Pancreas (tissue), 10 donors: ENCODE results near the gene IFT81. TPM values are rescaled to one million over a fixed set of nuclear protein-coding genes. Genes with fewer than 3 reads are reported as not detected.

Experiments used
- ATAC-seq, 4 donors: fragments of 200-7000 bp; cut with Tn5 transposase; one replicate each; pipeline versions ENCODE4 v1.8.0 to v1.9.1; 2020; ENCODE audit warnings: mild to moderate bottlenecking in 4 of 4, moderate library complexity in 4 of 4
- DNase-seq, 6 donors: peaks; one replicate each; pipeline ENCODE4 v3.0.0-alpha.2; 2020
- FAIRE-seq: peaks from 2 replicates; lab custom pipeline; 2012; peaks lifted over from hg19 to GRCh38; lab: Jason Lieb, UNC
- H3K27ac ChIP-seq, 4 donors: fragments of 200-600 bp; sonication (generic); 1 replicate in 3 of 4; 2 replicates in 1 of 4; pipeline versions ENCODE4 v1.5.0 to v1.8.0; 2020
- H3K27me3 ChIP-seq, 4 donors: fragments of 200-600 bp; one replicate each; pipeline ENCODE4 v1.8.0; 2021
- H3K36me3 ChIP-seq, 3 donors: fragments of 200-600 bp; sonication (generic) in 1 of 3; one replicate each; pipeline versions ENCODE4 v1.5.0 to v1.8.0; 2020 to 2021
- H3K4me1 ChIP-seq, 3 donors: fragments of 200-600 bp; one replicate each; pipeline ENCODE4 v1.8.0; 2021
- H3K4me3 ChIP-seq, 4 donors: fragments of 200-600 bp; sonication (generic) in 2 of 4; one replicate each; pipeline versions ENCODE4 v1.5.0 to v1.8.0; 2020 to 2021
- H3K9me3 ChIP-seq, 4 donors: fragments of 200-600 bp; one replicate each; pipeline ENCODE4 v1.8.0; 2021
- CTCF ChIP-seq, 4 donors: fragments of 200-600 bp; sonication (generic) in 3 of 4; IDR thresholded peaks; one replicate each; pipeline versions ENCODE4 v1.5.0 to v1.8.0; 2021; ENCODE audit warnings: antibody characterized with exemption in 4 of 4
- WGBS, 2 donors: extraction: QIAGEN DNeasy Blood & Tissue Kit; methylation state at CpG; one replicate each; pipeline ENCODE4 v1.1.7; 2013; 5-methylcytosine and 5-hydroxymethylcytosine counted together
- intact Hi-C, 3 donors: fragments of 100-400 bp; cut with DNase I; formaldehyde crosslinking; loops; one replicate each; pipeline versions ENCODE4 v1.11.1 to v1.14.2; 2022
- polyA plus RNA-seq, 2 donors: library from polyadenylated mRNA; stranded (reverse); fragments of 200-250 nt; gene quantifications; one replicate each; pipeline ENCODE4 v1.2.3, GENCODE V29; 2013
- total RNA-seq, 6 donors: library from RNA; stranded (reverse); fragmentation: NEBNext Ultra II Directional in 4 of 6; extraction: Animal tissue kit (Norgen Biotek cat#: 25700) in 4 of 6; gene quantifications; one replicate each; pipeline versions ENCODE4 v1.2.1 to v1.2.4, GENCODE V29; 2021 to 2023
- donor health status: healthy with polysubstance abuse.
- donor health status: DM: no; HTN: no; CAD: no; lungs with moderate emphysema.
- donor health status: DM: no; HTN: no; CAD: no.
- donor health status: control.
- donor health status: control.
- donor health status: Bipolar disorder and iron deficiency.
- donor health status: DM: yes; HTN: yes; CAD: no.
- donor health status: DM: no; HTN: no; CAD: no.
- donor health status: DM: no; HTN: no; CAD: no.
- donor health status: DM: yes; HTN: yes; CAD: no.

Gene IFT81
- total and polyA plus RNA-seq, 8 donors, result 2.1 to 7.2 (median 3.4) TPM

GRCh38 chr12:110229409-110229808, 105.3 kb downstream of the IFT81 start:
- intact Hi-C loops, result no loop called here
- WGBS, 2 donors, result 92% methylated on average over 4 of the region's 4 CpGs
- Histone ChIP-seq H3K36me3 (no peaks in the 10 kb centered on the region), H3K4me1 (peaks cover 3 to 12% (median 9%) of the 10 kb centered on the region in 3 donors), H3K27ac (no peak overlapping the region), H3K9me3 (no peaks in the 10 kb centered on the region), H3K4me3 (no peak overlapping the region), H3K27me3 (no peaks in the 10 kb centered on the region)
- ATAC-seq (no peak), FAIRE-seq (no peak), DNase-seq (no peak)
- TF ChIP-seq CTCF (IDR thresholded peaks at IDR 0.05), result no peak

- no peaks in the 10 kb centered on the region for H3K27me3 ChIP-seq
- 55 to 56% methylated on average over 1 of the region's 1 CpG for WGBS, 2 donors
- ATAC-seq, result no peak
- intact Hi-C loops, result no loop called here
- TF ChIP-seq CTCF (IDR thresholded peaks at IDR 0.05), result no peak
- H3K36me3 ChIP-seq, result no peaks in the 10 kb centered on the region
- H3K27ac ChIP-seq, result no peak overlapping the region
- DNase-seq, result no peak
- peaks cover 4 to 17% (median 13%) of the 10 kb centered on the region in 3 donors for H3K4me1 ChIP-seq
- no peak for FAIRE-seq
- no peaks in the 10 kb centered on the region for H3K9me3 ChIP-seq
- no peak overlapping the region for H3K4me3 ChIP-seq
Measured at GRCh38 chr12:110230655-110231054, 106.5 kb downstream of the IFT81 start.

DNA sequence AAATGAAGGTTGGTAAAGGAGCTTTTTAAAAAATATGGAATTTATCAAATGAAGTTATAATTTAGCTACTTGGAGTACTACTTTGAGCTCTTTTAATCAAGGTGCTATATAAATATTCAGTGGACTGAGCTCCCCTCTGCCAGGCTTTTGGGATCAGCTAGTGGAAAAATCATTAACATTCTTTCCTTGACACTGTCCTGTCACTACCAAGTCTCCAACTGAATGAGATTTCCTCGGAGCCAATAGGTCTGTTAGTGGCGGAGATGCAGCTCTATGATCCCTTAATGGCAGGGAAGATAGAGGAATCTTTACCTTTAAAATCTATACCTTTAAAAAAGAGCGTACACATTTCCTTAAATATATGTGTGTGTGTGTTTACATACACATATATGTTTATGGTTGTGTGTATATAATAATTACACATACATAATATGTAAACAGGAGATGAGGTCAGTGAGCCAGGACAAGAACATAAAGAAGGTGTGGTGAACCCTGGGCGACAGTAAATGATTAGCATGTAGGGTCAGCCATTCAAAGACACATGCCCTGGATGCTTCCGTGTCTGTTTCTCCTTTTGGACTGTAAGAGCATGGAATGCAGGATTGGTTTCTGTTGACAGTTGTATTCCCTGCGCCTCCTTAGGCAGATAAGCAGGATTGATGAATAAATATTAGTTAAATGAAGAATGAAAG, 109.2 kb downstream of the IFT81 start:
- no peaks in the 10 kb centered on the region for H3K9me3 ChIP-seq
- H3K4me1 ChIP-seq, result peaks cover 4 to 17% (median 13%) of the 10 kb centered on the region in 3 donors
- no peaks in the 10 kb centered on the region for H3K36me3 ChIP-seq
- FAIRE-seq, result no peak
- ATAC-seq, result no peak
- no peak overlapping the region for H3K27ac ChIP-seq
- H3K4me3 ChIP-seq, result no peak overlapping the region
- no peak for DNase-seq
- 75 to 82% methylated on average over 6 of the region's 6 CpGs for WGBS, 2 donors
- no peaks in the 10 kb centered on the region for H3K27me3 ChIP-seq
- intact Hi-C loops, result no loop called here
- no peak for TF ChIP-seq CTCF (IDR thresholded peaks at IDR 0.05)

DNA sequence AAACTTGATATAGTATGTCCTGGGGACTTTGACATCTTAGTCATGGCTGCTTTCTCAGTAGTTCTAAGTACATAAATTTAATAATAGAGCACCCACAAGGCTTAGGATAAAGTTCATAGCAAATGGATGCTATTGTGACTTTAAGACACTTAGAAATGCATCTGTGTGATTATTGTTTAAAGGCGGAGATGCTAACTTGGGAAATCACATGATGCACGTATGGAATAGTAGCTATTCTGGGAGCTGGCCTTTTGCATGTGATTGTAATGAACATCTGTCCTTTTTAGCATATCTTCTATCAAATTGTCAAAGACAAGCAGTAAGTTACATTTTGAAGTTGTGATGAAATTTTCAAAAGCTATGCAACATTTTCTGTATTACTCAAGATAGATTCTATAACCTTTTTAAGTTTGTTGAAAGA, 110.2 kb downstream of the IFT81 start:
- TF ChIP-seq CTCF (IDR thresholded peaks at IDR 0.05), result no peak
- no peaks in the 10 kb centered on the region for H3K36me3 ChIP-seq
- 40 to 42% methylated on average over 2 of the region's 2 CpGs for WGBS, 2 donors
- H3K4me1 ChIP-seq, result peaks cover 4 to 17% (median 13%) of the 10 kb centered on the region in 3 donors
- no peak for DNase-seq
- peak overlapping the region in 3 of 4 donors; percentile 17 to 79 (median 75) for H3K27ac ChIP-seq
- H3K27me3 ChIP-seq, result no peaks in the 10 kb centered on the region
- no peaks in the 10 kb centered on the region for H3K9me3 ChIP-seq
- intact Hi-C loops, result no loop called here
- no peak for FAIRE-seq
- no peak overlapping the region for H3K4me3 ChIP-seq
- peak in 3 of 4 donors; percentile 12 to 50 (median 41) for ATAC-seq

GRCh38 chr12:110234755-110235154, 110.6 kb downstream of the IFT81 start:
- FAIRE-seq (peak; percentile 86), ATAC-seq (peak; percentile 80 to 95 (median 91))

More at GRCh38 chr12:110234755-110235154, 110.6 kb downstream of the IFT81 start:
- Histone ChIP-seq H3K27me3 (no peaks in the 10 kb centered on the region), H3K4me3 (no peak overlapping the region), H3K9me3 (no peaks in the 10 kb centered on the region), H3K4me1 (peaks cover 4 to 17% (median 13%) of the 10 kb centered on the region in 3 donors), H3K27ac (peak overlapping the region in 3 of 4 donors; percentile 17 to 79 (median 75)), H3K36me3 (no peaks in the 10 kb centered on the region)
- WGBS, 2 donors, result 9% methylated on average over 3 of the region's 3 CpGs
- intact Hi-C loops, result no loop called here
- DNase-seq, result no peak
- TF ChIP-seq CTCF (IDR thresholded peaks at IDR 0.05), result no peak
